MM.1S (cell line): ENCODE results near the gene TM2D1.

Experiments used
- EZH2 ChIP-seq: fragments of 300-600 bp; sonication (generic); optimal IDR thresholded peaks from 2 replicates; pipeline ENCODE3; 2017; ENCODE audit warnings: low read depth, mild to moderate bottlenecking, antibody characterized with exemption, low read length, mixed read lengths
- TF ChIP-seq, protein P1 (sequence below): fragments of 300-600 bp; sonication (generic); IDR thresholded peaks from 2 replicates; pipeline ENCODE4 v1.5.1; 2016; ENCODE audit warnings: antibody characterized with exemption, low read length, mixed read lengths

GRCh38 chr1:61709908-61710289, 15.0 kb downstream of the TM2D1 start:
- no peak for TF ChIP-seq EZH2
- TF ChIP-seq, protein P1, sequence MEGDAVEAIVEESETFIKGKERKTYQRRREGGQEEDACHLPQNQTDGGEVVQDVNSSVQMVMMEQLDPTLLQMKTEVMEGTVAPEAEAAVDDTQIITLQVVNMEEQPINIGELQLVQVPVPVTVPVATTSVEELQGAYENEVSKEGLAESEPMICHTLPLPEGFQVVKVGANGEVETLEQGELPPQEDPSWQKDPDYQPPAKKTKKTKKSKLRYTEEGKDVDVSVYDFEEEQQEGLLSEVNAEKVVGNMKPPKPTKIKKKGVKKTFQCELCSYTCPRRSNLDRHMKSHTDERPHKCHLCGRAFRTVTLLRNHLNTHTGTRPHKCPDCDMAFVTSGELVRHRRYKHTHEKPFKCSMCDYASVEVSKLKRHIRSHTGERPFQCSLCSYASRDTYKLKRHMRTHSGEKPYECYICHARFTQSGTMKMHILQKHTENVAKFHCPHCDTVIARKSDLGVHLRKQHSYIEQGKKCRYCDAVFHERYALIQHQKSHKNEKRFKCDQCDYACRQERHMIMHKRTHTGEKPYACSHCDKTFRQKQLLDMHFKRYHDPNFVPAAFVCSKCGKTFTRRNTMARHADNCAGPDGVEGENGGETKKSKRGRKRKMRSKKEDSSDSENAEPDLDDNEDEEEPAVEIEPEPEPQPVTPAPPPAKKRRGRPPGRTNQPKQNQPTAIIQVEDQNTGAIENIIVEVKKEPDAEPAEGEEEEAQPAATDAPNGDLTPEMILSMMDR: no peak
